ENCODE measurements around the gene HOXA10. TPM values are rescaled to one million over a fixed set of nuclear protein-coding genes. Genes with fewer than 3 reads are reported as not detected.
A peak's percentile ranks its signal among the peaks of the same experiment; 100 is the strongest.

HOXA10 gene
- total RNA-seq, 1 donor from 2014 or later, result not detected

DNA sequence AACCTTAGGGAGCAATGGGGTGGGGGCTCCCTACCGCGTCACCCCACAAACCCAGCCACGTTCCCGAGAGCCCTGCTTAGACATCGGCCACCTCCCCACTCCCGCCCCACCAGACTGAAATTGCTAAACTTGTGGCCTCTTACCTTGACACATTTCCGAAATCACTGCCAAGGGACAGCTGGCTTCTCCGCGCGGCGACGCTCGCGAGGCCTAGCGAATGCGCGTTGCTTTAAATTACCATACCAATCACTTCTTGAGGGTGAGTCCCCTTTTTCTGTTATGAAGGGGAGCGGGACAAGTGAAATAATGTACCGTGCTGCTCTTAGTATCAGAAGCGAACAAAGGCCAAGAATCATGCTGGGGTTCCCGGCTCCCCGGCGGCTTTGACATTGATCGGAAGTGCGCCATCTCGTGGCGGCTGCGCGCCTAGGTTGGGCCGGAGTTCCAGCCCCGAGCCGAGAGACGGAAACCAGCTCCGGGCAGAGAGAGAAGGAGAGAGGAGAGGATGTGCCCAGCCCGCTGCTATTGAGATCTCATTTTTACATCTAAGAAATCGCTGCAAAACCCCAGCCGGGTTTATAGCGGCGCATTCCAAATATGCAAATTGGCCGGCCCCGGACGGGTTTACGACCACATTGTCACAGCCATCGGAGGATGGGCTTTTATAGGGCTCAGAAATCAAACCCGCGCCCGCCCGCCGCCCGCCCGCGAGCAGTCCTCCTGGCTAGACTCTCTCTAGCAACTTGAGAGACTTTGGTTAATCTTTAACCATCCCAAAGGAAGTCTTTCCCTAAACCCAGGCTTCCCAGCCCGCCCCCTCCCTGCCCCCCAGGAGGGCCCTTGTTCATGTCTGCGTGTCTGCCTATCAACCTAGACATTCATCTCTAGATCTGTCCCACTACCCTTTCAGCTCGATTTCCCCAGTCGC, 5.6 kb upstream of the HOXA10 start:
- DNase-seq, result peak; percentile 75

DNA sequence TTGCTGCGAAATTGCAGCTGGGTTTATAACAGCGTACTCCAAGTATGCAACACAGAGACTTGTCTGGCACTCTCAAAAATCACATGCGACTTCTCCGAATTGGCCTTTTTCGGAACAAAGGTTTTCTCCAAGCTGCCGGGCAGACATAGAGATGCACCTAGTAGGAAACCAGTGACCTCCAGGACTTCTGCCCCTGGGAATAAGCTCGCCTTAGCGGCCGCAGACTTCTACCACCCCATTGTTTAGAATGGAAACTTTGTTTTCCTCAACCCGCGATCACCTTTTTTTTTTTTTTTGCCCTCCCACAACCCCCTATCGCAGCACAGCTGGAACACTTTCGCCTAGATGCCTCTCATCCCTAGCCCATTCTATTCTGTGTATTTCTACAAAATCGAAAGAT, 4.9 kb upstream of the HOXA10 start:
- no peak for DNase-seq

DNA sequence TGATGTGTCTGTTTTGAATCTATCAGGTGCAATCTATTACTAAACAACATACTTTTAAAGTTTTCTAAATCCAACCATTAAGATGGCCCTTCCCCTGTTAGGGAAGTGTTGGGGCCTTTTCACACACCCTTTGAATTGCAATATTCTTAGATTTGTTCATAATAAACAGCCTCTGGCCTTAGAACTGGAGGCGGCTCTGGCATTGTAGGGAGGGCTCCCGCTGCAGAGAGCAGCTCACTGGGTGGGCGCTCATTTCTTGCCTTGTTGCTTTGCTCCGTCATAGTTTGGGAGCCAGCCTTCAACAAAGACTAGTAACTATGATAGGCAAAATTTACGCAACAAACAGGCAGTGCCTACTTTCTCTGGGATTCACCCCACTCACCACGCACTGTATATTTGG, 4.2 kb upstream of the HOXA10 start:
- DNase-seq, result no peak

DNA sequence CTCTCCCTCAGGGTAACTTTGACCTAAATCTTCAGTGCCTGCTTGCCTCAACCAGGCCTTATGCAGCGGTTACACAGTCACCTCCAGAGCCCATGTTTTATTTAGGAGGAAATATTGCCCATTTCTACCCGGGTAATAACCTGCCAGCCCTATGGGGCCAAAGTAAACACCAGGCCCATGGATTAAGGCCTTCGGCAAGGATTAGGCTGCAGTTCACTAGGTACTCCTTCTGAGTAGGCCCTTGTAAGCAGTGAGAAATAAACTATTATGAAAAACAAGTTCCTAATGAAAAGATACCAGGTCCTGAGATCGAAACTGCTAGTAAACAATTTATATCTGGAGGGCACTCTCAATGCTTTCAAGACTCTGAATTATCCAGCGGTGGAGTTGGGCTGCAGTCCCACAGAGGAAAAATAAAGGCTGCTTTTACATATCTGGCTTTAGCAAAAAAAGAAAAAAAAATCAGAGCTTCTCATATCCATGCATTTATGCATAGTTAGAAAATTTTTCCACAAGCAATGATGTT, 3.7 kb upstream of the HOXA10 start:
- no peak for DNase-seq

DNA sequence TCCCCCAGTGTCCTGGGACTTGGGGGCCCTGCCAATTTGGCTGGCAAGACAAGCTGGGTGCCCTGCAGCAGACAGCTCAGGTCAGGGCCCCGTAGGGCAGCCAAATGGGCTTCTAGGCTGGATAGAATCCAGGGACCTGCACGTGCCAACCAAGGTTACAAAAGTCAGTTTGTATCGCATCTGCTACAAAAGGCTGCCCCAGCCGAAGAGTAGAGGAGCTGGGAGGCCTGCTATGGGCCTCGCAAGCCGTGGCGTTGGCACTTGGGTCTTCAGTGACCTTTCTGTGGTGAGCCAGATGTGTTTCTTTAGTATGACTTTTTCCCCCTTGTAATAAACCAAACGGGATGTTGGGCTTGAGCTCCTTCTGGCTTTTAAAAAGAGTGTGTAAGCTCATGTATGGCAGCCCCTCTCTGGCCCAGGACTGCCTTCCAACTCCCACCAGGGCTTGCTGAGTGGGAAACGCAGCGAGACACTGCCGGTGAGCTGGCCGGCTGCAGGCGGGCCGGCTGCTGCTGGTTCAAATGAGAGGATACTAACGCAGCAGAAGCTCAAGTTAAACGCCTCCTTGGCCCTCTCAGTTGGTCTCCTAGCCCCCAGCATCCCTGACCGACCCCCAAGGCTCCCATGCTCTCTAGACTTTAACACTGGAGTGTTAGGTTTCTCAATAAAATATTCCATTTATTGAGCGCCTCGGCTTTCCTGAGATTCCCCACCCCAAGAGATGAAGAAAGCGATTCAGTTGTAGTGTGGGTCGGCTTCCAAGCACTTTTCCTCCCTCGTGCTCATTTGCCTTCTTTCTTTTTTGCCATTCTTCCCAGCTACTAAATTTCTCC, 3.1 kb upstream of the HOXA10 start:
- no peak for DNase-seq

DNA sequence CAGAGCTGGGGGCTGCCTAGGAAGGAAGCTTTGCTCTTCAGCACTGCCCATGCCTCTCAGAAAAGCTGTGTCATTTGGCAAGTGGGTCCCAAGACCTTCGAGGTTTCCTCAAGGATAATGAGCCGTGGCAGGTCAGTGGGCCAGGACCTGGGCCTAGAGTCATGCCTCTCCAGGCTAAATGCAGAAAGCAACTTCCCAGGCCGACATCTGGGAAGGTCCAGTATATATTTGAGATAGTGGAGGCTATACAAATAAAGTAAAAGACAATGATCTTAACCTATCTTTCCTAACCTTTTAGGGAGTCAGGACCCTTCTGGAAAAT, 2.4 kb upstream of the HOXA10 start:
- DNase-seq, result no peak

DNA sequence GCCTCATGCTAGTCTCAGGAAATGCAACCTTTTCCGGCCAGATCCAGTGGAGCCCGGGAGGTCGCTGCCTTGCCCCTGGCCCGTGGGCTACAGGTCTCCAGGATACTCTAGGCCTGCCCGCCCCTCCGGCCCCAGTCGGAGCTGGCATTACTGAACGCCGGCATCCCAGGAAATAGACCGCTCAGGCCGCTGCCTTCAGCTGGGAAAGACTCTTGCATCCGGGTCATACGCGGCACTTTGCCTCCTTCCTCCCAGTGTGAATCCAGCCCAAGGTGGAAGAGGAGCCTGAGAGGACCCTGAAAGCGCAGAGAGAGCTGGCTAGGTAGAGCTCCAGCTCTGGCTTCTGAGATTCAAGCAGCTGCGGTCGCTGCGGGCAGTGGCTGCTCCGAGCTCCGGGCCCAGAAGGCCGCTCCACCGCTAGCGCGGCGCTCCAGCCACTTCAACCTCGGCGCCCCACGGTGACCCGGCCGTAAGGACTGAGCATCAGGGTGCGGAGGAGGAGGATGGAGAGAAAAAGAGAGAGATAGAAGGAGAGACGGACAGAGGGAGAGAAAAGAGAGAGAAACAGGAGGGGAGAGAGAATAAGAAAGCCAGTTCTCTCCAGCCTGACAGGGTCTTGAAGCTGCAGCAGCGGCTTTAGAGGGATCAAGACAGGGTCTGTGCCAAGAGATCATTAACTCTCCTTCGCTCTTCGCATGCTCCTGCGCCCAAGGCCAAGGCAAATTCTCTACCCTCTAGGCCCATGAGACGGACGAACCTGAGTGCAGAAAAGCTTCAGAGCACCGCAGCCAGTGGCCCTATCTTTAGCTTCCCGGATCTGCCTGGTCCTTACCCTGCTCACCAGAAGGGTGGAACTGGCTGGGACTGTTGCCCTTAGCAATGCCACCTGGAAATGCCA, 1.8 kb upstream of the HOXA10 start:
- no peak for DNase-seq

DNA sequence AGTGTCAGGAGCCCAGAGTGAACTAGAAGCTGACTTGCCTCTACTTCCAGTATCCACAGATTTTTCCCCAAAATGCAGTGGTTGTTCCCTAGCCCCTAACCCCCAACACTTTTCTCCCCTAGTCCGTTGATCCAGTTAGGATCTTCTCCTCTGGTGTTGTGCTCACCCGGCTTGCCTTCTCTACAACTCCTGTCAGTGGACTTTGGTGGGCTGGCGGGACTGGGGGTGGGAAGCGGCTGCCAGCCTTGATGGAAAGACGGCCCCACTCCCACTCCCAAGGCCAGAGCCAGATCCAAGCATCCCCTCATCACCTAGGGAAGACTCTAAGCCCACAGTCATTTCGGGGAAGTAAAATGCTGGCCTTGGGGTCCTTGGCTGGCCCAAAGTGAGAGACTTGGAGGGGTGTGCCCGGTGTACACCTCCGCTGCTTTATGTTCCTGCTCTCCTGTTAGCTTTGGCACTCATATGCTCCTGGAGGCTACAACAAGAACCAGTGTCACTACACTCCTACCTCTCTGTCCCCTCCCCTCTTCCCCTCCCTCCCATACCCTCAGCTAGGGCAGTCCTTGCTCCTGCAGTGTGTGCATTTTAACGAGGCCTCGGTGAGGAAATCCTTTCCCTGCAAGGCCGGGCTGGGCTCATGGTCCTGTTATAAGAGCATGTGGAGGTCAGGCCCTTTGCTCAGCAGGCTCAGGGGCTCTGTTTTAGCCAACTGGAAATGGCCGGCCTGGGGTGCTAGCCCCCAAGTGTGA, 930 bp upstream of the HOXA10 start:
- DNase-seq, result no peak

DNA sequence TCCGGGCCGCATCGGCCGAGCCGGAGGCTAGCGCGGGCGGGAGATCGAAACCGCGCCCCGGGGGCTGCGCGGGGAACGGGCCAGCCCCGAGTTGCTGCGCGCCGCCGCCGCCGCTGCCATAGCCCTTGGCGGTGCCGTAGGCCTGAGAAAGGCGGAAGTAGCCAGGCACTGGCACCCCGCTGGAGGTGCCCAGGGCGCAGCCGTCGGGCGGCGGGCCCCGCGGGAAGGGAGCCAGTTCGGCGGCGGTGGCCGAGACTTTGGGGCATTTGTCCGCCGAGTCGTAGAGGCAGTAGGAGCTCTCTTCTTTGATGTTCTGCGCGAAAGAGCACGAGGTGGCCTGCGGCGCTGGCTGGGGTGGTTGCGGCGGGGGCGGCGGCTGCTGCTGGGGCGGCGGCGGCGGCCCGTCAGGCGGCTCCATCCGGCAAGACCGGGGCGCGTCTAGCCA, 587 bp downstream of the HOXA10 start:
- DNase-seq, result no peak

DNA sequence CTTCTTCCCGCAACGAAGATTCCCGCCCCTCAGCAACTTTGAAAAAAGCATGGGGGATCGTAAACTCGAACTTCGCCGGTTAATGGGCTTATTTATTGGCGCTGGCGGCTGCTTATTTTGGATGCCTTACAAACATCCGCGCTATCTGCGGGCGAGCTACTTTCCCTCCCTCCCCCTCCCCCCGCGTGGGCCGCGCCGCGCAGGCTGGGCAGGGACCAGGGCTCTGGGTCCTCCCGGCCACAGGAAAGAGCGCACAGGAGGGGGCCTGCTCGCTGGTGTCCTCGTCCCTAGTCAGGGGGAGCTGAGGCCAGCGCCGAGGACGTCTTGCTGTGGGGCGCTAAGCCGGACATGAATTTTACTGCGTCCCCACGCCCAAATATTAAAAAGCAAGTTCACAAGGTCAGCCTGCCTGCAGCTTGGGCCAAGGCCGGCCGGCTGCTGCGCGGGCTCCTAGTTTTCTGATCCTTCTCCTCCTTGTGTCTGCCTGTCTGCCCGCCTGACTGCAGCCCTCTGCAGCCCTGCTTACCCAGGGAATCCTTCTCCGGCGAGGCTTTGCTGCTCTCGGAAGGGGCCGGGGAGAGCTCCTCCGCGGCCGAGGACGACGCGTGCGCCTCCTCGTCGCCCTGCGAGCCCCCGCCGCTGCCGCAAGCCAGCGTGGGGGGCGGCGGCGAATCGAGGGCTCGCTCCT, 1.2 kb downstream of the HOXA10 start:
- DNase-seq, result no peak

DNA sequence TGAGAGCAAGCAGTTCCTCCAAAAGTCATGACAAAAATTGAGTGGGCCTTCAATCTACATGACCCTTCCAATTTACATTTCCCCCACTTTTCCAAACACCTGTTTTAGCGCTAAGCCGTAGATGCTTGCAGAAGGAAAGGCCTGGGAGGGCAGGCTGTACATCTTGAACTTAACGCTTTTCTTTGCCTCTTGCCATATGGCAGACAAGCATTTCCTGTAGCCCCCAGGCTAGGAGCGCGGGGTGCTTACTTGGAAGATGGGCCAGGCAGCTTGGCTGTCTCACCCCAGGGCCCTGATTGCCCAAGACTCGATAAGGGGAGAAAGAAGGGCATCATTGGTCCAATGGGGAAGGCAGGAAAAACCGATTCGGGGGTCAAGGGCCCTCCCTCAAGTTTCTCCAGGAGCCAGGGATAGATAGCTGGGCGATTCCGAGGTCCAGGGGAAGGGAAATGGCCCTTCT, 1.8 kb downstream of the HOXA10 start:
- DNase-seq, result no peak

DNA sequence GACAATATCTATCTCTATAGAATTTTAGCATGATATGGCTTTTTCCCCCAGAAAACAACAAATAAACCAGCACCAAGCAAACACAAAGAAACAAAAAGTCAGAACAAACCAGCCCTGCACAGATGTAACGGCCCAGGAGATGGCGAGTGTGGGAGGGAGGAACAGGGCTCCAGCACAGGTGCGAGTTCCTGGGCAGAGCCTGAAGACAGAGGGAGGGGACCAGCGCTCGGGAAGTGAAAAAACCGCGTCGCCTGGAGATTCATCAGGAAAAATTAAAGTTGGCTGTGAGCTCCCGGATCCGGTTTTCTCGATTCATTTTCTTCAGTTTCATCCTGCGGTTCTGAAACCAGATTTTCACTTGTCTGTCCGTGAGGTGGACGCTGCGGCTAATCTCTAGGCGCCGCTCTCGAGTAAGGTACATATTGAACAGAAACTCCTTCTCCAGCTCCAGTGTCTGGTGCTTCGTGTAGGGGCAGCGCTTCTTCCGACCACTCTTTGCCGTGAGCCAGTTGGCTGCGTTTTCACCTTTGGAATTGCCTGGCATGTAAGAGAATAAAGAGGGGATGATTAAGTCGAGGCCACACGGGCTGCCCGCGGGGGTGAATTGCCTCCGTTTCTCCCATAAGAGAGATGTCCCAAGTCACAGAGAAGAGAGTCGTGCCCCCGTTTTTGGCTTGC, 2.3 kb downstream of the HOXA10 start:
- no peak for DNase-seq

DNA sequence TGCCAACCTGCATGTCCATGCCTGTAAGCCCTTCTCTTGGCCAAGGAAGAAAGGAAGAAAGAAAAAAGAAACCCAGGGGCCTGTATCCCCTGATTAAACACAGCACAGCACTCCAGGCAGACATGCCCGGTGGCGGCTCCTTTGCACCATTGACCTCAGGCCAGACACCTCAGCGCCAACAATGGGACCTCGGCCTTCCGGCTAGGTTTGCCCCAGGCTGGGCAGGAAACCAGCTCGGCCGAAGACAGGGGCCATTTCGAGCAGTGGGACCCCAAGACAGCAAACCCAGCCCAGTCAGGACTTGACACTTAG, 2.8 kb downstream of the HOXA10 start:
- DNase-seq, result no peak

DNA sequence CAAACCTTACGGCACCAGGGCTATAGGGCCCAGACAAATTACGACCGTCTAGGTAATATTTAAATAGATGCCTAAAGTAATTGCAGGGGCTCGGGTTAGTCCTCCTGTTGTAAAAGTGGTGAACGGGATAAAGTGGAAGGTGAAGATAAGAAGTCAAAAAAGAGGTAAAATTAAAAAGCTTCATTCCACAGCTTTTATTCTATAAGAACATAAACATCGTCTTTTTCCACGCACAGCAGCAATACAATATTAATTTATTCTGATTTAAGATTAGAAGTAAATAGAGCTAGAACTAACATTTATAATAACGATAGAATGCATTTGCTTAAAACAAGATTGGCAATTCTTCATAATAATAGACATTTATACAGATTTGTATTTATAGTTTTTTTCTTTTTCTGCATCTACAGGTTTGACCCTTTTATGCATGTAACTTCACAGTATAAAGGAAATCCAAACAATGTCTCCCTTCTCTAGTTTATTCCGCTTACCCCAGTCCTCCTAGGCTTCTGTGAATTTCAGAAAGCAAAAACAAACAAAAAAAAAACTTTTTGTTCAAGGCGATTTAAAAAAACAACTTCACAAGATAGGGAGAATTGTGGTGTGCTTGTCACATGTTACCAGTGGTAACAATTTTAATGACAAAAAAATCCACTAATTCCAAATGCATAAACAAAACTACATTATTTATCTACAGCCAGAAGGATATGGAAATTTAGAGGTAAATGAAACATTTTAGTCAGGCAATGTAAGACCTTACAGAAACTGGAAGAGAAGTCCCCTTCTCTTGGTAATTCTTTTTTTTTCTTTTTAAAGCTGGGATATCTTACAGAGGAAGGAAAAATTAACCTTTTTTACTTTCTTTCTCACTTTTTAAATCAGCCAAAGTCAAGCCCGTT, 3.4 kb downstream of the HOXA10 start:
- DNase-seq, result no peak

DNA sequence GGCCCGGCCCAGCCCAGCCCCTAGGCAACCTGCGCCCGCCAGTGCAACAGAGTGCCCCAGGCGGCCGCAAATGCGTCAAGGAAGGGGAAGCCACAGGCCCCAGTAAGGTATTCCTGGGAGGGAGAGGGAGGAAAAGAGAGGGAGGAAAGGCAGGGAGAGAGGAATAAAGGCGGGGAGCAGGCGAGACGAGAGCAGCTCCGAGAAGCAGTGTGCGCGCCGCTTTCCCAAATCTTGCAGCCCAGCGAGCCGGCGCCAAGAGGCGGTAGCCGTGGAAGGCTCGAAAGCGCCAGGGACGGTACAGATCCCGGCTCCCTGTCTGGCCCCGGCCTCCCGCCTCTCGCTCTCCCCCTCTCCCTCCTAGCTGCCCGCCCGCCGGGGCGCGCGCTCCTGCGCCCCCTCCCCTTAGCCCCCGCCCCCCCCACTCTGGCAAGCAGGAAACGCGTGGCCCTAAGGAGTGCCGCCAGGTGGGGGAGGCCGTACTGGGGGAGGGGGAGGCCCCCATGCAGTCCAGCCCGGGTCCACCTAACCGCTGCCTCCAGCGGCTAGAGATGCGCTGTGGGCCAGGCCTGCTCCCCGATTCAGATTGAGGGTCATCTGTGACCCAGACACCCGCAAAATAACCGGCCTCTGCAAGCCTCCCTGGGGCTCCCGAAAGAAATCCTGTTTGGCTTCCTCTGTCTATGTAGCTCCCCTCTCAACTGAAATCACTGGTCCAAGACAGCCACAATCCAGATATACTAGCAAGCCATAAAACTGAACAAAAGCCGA, 4.3 kb downstream of the HOXA10 start:
- DNase-seq, result no peak

DNA sequence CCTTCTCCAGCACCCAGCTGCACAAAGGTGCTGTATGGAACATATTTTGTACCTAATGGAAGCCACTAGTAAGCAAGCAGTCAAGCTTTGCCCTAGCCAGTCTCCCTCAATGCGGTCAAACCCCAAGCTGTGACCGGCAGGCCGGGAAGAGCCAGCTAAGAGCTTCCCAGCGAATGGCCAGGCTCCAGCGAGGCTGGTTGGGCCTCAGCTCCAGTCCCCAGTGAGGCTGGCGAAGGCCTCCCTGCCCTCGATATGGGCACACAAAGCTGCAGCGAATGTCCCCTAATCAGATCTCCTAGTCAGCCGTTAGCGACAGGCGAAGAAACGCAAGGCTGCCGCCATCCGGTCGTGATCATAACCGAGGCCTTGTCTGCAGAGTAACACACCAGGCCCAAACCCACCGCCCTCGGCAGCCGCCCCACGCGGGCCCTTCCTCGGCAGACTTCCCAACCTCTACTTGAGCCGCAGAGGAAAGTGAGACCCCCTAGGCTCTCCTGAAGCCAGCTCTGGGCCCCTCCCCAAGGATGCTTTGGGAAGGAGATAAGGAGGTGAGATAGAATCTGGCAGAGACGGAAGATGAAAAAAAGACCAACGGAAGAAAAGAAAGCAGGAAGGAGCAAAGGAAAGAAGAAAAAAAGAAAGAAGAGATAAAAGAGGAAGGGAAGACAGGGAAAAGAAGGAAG, 5.7 kb downstream of the HOXA10 start:
- DNase-seq, result no peak

DNA sequence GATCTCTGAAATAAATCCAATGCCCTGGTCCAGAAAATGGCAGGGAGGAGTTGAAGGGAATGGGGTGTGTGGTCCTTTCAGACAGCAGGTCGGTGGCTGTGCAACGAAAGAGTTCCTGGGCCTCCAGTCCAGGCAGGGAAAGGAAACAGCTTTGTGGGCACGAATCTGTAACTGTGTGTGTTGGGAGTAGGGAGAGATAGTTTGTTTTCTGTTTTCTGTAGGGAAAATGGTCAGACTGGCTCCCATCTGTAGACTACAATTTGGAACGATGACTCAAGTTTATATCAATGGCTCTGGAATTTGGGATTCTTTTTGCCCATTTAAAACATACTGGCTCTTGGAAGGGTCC, 6.2 kb downstream of the HOXA10 start:
- DNase-seq, result no peak

Data from tongue (tissue), 2 donors.